Raji (cell line): ENCODE measurements around the gene IL17RD.

ENCODE experiments used
- POLR2A ChIP-seq: IDR thresholded peaks from 2 replicates; pipeline ENCODE4 v1.6.1; 2011; ENCODE audit warnings: low read depth, low read length, control low read depth; ENCODE audit not compliant: insufficient read depth

The IL17RD gene

DNA sequence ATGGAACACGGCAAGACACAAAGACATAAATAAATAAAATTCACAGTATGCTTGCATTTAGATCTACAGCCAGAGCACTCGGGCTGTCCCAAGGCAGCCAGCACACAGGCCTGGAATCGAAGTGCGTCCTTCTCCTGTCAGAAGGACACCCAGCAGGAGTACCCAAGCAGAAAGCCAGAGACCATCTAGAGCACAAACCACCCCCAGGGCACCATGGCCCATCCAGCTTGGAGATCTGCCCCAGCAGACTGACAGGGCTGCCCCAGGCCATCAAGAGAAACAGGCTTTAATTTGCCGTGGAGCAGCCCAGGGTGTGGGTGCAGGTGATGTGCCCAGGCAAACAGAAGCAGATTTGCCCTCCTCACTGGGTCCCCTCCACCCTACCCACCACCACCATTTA lies 112.5 kb downstream of the IL17RD start:
- no peak for TF ChIP-seq POLR2A

- no peak for TF ChIP-seq POLR2A
Observed at GRCh38 chr3:57048728-57049127, 116.4 kb downstream of the IL17RD start.

DNA sequence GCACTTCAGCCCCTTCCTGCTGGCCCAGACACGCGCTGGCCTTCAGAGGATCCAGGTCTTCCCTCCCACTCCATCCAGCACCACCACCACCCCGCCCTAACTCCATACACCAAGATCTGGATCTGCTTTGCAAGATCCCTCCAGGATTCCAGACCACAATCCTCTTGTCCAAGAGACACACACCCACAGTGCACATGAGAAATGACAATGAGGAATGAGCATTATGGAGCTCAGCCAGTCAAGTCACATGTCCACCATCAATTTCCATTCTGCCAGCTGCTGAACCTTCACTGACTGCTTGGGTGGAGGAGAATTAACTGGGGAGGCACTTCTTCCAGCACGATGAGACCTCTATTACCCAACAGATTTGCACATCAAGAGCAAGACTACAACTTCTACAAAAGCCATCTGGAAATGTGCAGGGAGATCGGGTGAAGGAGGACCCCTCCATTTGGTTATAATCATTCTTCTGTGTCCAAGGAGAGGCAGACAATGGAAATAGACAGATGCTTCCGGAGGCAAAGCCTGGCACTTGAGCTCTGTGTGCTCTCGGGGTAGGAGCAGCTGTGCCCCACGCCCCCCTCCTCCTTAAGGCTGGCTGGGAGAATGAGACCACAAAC lies 117.0 kb downstream of the IL17RD start:
- no peak for TF ChIP-seq POLR2A

- no peak for TF ChIP-seq POLR2A
Observed at GRCh38 chr3:57046101-57046765, 118.9 kb downstream of the IL17RD start.

GRCh38 chr3:57043518-57043917 lies 121.6 kb downstream of the IL17RD start:
- TF ChIP-seq POLR2A = no peak

DNA sequence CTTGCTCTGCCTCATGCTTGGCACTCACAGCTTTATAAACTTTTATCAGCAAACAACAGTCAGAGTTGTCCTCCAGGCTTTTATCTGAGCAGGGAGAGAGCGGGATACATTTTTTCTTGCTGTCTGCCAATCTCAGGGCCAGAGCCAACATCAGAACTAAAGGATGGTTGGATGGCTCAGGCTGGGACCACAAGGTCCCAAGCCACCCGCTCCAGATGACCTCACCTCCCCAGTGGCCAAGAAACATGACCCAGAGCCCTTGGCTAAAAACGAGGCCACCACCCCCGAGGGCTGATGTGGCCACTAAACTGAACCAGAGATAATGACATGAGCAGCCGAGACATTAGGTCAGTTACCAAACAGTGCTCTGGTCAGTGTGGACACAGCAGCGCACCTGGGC lies 123.5 kb downstream of the IL17RD start:
- no peak for TF ChIP-seq POLR2A
